K562 (cell line): ENCODE measurements around the gene HPN. TPM values are rescaled to one million over a fixed set of nuclear protein-coding genes. Genes with fewer than 3 reads are reported as not detected.

Source experiments
- ATAC-seq: fragments of 200-7000 bp; cut with Tn5 transposase; 3 replicates; pipeline ENCODE4 v1.9.1; 2020; ENCODE audit warnings: moderate library complexity
- BruUV-seq: library from RNA; stranded (reverse); fragments of 400-500 nt; replicated peaks from 2 replicates; lab custom pipeline; 2021; lab: Mats Ljungman, UMichigan
- CTCF ChIA-PET: fragments of 300-600 bp; formaldehyde crosslinking; extraction: SDS; loops from one replicate; lab custom pipeline; 2021; ENCODE audit warnings: low intra/inter-chr PET ratio; lab: Yijun Ruan, JAX
- POLR2A ChIA-PET: fragments of 300-600, 350-650 bp; sonication (Branson Sonifier 250); formaldehyde crosslinking; extraction: SDS; loops from one replicate; lab custom pipeline; 2021; ENCODE audit warnings: antibody characterized with exemption, inconsistent platforms; lab: Yijun Ruan, JAX
- DNase-seq, 4 experiments: peaks; one replicate each; pipeline versions ENCODE4 v3.0.0 to v3.0.0-alpha.2; 2011 to 2018; ENCODE audit warnings: low spot score in 3 of 4, mixed read lengths in 3 of 4; ENCODE audit errors: extremely low read depth in 1 of 4
- FAIRE-seq: peaks from 2 replicates; lab custom pipeline; 2011; peaks lifted over from hg19 to GRCh38; lab: Jason Lieb, UNC
- H2AFZ ChIP-seq: 2 replicates; pipeline ENCODE4 v1.6.0; 2011; ENCODE audit warnings: low read depth, low read length, control low read depth, inconsistent platforms
- H3K27ac ChIP-seq: fragments of 200-600 bp; 3 replicates; pipeline ENCODE4 v1.8.0; 2011; ENCODE audit warnings: low read depth, mild to moderate bottlenecking, control low read depth, inconsistent platforms, low read length, moderate library complexity, mixed read lengths; ENCODE audit errors: extremely low read depth
- H3K27me3 ChIP-seq, 2 experiments: fragments of 300-600 bp in 1 of 2; 2 replicates in 1 of 2; 3 replicates in 1 of 2; pipeline versions ENCODE4 v1.6.0 to v1.8.0; 2011; ENCODE audit warnings: inconsistent platforms in 2 of 2, low read length in 2 of 2, mild to moderate bottlenecking in 1 of 2, mixed read lengths in 1 of 2, moderate library complexity in 1 of 2; ENCODE audit not compliant: control insufficient read depth in 2 of 2, insufficient read depth in 2 of 2
- H3K36me3 ChIP-seq: fragments of 300-600 bp; 3 replicates; pipeline ENCODE4 v1.8.0; 2011; ENCODE audit warnings: mild to moderate bottlenecking, low read length, inconsistent platforms; ENCODE audit not compliant: control insufficient read depth, insufficient read depth
- H3K4me1 ChIP-seq, 2 experiments: fragments of 200-600 bp in 1 of 2; replicated peaks in 1 of 2; 2 replicates in 1 of 2; 3 replicates in 1 of 2; pipeline versions ENCODE4 v1.5.1 to v1.8.0; 2011; ENCODE audit warnings: inconsistent platforms in 2 of 2, low read length in 2 of 2, mild to moderate bottlenecking in 1 of 2, mixed read lengths in 1 of 2, moderate library complexity in 1 of 2; ENCODE audit not compliant: control insufficient read depth in 2 of 2, insufficient read depth in 2 of 2
- H3K4me2 ChIP-seq: 2 replicates; pipeline ENCODE4 v1.6.1; 2011; ENCODE audit warnings: low read length, control low read depth, inconsistent platforms, mixed read lengths; ENCODE audit not compliant: insufficient read depth
- H3K4me3 ChIP-seq: fragments of 200-600 bp; sonication (generic), shearing (Covaris generic); 2 replicates; pipeline ENCODE4 v1.5.1; 2016; ENCODE audit warnings: control low read depth, inconsistent platforms
- H3K79me2 ChIP-seq: fragments of 200-600 bp; 3 replicates; pipeline ENCODE4 v1.8.0; 2011; ENCODE audit warnings: low read length, inconsistent platforms; ENCODE audit not compliant: control insufficient read depth, insufficient read depth
- H3K9ac ChIP-seq, 2 experiments: 2 replicates each; pipeline versions ENCODE4 v1.6.0 to v1.6.1; 2011; ENCODE audit warnings: low read depth in 2 of 2, low read length in 2 of 2, control low read depth in 1 of 2, inconsistent platforms in 1 of 2, mild to moderate bottlenecking in 1 of 2, mixed read lengths in 1 of 2; ENCODE audit not compliant: insufficient read depth in 1 of 2
- H3K9me1 ChIP-seq: one replicate; pipeline ENCODE4 v1.6.0; 2011; ENCODE audit warnings: inconsistent platforms, mild to moderate bottlenecking, low read length, moderate library complexity; ENCODE audit not compliant: control insufficient read depth, insufficient read depth
- H3K9me3 ChIP-seq: replicated peaks from 2 replicates; pipeline ENCODE4 v1.5.1; 2011; ENCODE audit warnings: low read depth, low read length, inconsistent platforms; ENCODE audit not compliant: control insufficient read depth, insufficient read depth
- H4K20me1 ChIP-seq: replicated peaks from 2 replicates; pipeline ENCODE4 v1.6.1; 2011; ENCODE audit warnings: low read length, inconsistent platforms, mixed read lengths; ENCODE audit not compliant: control insufficient read depth, insufficient read depth
- CREBBP ChIP-seq: IDR thresholded peaks from one replicate; pipeline ENCODE4 v1.6.1; 2012; ENCODE audit warnings: low read depth, mild to moderate bottlenecking, control low read depth, inconsistent platforms, low read length
- FOXJ3 ChIP-seq: sonication (generic); formaldehyde crosslinking; IDR thresholded peaks from 2 replicates; pipeline ENCODE4 v1.4.0; 2020; ENCODE audit warnings: mild to moderate bottlenecking, missing genetic modification reagents
- NFYB ChIP-seq: IDR thresholded peaks from 2 replicates; pipeline ENCODE4 v1.6.1; 2011; ENCODE audit warnings: mild to moderate bottlenecking, moderate library complexity; ENCODE audit not compliant: insufficient read length; ENCODE audit errors: extremely low read depth
- PML ChIP-seq: IDR thresholded peaks from 2 replicates; pipeline ENCODE4 v1.6.1; 2012; ENCODE audit warnings: low read length, inconsistent platforms
- SMAD2 ChIP-seq: fragments of 150-350 bp; IDR thresholded peaks from 2 replicates; pipeline ENCODE4 v1.6.1; 2014; ENCODE audit warnings: low read depth, mild to moderate bottlenecking, low read length
- USF2 ChIP-seq: sonication (generic); formaldehyde crosslinking; IDR thresholded peaks from 2 replicates; pipeline ENCODE4 v1.5.0; 2020; ENCODE audit warnings: missing genetic modification reagents
- ZNF696 ChIP-seq: fragments of 250-450 bp; sonication (Bioruptor Pico); conservative IDR thresholded peaks from 2 replicates; pipeline ENCODE4 v1.4.0; 2020; ENCODE audit warnings: mild to moderate bottlenecking, moderate library complexity
- ZNF76 ChIP-seq: fragments of 250-450 bp; sonication (Bioruptor Pico); IDR thresholded peaks from 2 replicates; pipeline ENCODE4 v1.4.0; 2020; ENCODE audit warnings: mild to moderate bottlenecking, moderate library complexity, borderline replicate concordance
- in situ Hi-C: fragments of 300-500 bp; cut with MboI; formaldehyde crosslinking; loops from 4 replicates; pipeline ENCODE4 v1.15.0; 2018; ENCODE audit warnings: inconsistent platforms, mixed read lengths
- intact Hi-C: fragments of 100-400 bp; cut with micrococcal nuclease; formaldehyde crosslinking; loops from 2 replicates; pipeline ENCODE4 v1.14.2; 2022
- polyA plus RNA-seq, 8 experiments: library from polyadenylated mRNA; depleted of rRNA in 4 of 8; stranded (reverse) in 5 of 8; unstranded in 3 of 8; fragments of >200 nt; fragmentation: Nextera tagmentation in 2 of 8; fragmentation: Illumina TruSeq in 1 of 8; extraction: Ambion mirVana in 2 of 8; extraction: Trizol in 1 of 8; gene quantifications; 2 replicates each; pipeline versions ENCODE4 v1.2.1 to v1.2.3, GENCODE V29; 2011 to 2014; ENCODE audit warnings: inconsistent platforms in 1 of 8, missing spikeins in 1 of 8
- total RNA-seq, 7 experiments: library from RNA; depleted of rRNA in 6 of 7; stranded (reverse); fragments of >200 nt in 6 of 7; fragmentation: Illumina TruSeq in 2 of 7; extraction: Trizol in 2 of 7; gene quantifications; 2 replicates each; pipeline versions ENCODE4 v1.2.1 to v1.2.3, GENCODE V29; 2011 to 2021; ENCODE audit warnings: low replicate concordance in 1 of 7
- TF ChIP-seq, protein P1 (sequence below), 3 experiments: fragments of 200-800 bp in 1 of 3; fragments of 250-450 bp in 1 of 3; fragments of 450-650 bp in 1 of 3; sonication (Bioruptor Pico) in 1 of 3; sonication (Bioruptor generic) in 1 of 3; formaldehyde crosslinking in 1 of 3; IDR thresholded peaks; 2 replicates each; pipeline versions ENCODE4 v1.6.1 to v1.8.0; 2016 to 2022; ENCODE audit warnings: mild to moderate bottlenecking in 2 of 3, missing genetic modification characterization in 2 of 3, missing compliant biosample characterization in 1 of 3, moderate library complexity in 1 of 3

HPN gene
- total and polyA plus RNA-seq, 9 of the 15 experiments (the other 6 are each of a cell fraction or from before 2014, with no cell fraction given): 0.10 to 0.20 TPM; not detected in 7

- TF ChIP-seq, protein P1, sequence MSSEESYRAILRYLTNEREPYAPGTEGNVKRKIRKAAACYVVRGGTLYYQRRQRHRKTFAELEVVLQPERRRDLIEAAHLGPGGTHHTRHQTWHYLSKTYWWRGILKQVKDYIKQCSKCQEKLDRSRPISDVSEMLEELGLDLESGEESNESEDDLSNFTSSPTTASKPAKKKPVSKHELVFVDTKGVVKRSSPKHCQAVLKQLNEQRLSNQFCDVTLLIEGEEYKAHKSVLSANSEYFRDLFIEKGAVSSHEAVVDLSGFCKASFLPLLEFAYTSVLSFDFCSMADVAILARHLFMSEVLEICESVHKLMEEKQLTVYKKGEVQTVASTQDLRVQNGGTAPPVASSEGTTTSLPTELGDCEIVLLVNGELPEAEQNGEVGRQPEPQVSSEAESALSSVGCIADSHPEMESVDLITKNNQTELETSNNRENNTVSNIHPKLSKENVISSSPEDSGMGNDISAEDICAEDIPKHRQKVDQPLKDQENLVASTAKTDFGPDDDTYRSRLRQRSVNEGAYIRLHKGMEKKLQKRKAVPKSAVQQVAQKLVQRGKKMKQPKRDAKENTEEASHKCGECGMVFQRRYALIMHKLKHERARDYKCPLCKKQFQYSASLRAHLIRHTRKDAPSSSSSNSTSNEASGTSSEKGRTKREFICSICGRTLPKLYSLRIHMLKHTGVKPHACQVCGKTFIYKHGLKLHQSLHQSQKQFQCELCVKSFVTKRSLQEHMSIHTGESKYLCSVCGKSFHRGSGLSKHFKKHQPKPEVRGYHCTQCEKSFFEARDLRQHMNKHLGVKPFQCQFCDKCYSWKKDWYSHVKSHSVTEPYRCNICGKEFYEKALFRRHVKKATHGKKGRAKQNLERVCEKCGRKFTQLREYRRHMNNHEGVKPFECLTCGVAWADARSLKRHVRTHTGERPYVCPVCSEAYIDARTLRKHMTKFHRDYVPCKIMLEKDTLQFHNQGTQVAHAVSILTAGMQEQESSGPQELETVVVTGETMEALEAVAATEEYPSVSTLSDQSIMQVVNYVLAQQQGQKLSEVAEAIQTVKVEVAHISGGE (CRISPR knock-in tag; IDR thresholded peaks at IDR 0.05): no peak
- TF ChIP-seq ZNF76 (CRISPR knock-in tag) (no peak), SMAD2 (no peak), ZNF696 (no peak), PML (no peak), CREBBP (no peak), FOXJ3 (no peak)
Measured at GRCh38 chr19:35086455-35086854, 44.9 kb downstream of the HPN start (continued).

DNA sequence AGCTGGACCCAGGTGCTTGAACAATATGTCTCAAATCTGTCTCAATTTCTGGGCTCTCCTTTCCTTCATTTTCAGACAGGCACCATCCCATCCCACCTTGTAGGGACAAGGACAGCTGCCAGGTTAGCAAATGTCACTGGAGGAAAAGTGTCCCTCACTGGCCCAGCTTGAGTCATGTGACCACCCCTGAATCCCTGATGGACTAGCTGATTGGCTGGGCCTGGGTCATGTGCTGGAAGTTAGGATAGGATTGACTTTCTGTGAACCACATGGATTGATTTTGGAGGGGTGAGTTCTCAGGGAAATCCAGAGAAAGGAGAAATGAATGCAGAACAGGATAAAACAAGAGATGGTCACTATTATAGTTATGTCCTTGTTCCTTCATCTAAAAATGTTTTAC, 45.9 kb downstream of the HPN start:
- Histone ChIP-seq H3K9me1 (no peaks in the 10 kb centered on the region), H3K27me3 (peaks cover 0 to 4% of the 10 kb centered on the region in 2 experiments; a peak in 1 of 5 replicates), H3K27ac (no peak overlapping the region), H3K4me3 (no peak overlapping the region), H3K9me3 (no peaks in the 10 kb centered on the region), H3K36me3 (no peaks in the 10 kb centered on the region), H3K4me2 (no peak overlapping the region), H4K20me1 (no peaks in the 10 kb centered on the region), H3K4me1 (peaks cover 3 to 30% of the 10 kb centered on the region in 2 experiments; a peak in 4 of 5 replicates), H2AFZ (no peak overlapping the region), H3K9ac (no peak overlapping the region), H3K79me2 (no peaks in the 10 kb centered on the region)
- BruUV-seq: no TSS peak
- FAIRE-seq (peak; percentile 60), ATAC-seq (peak; percentile 49; the same call in 2 of the 3 replicates), DNase-seq (peak in 3 of 4 experiments; percentile 65 to 84 (median 79))
- POLR2A ChIA-PET: interaction anchor here (0.6 kb wide), 1 partner anchor 309 kb away, joined by 3 read pairs; no protein-coding TSS in a partner anchor
- in situ Hi-C loops (no loop called here), intact Hi-C loops (no loop called here)
- CTCF ChIA-PET: interaction anchor here (0.7 kb wide), 1 partner anchor 21 kb away, joined by 4 read pairs; no protein-coding TSS in a partner anchor
- TF ChIP-seq USF2: peak; percentile 94
- peak; percentile 12 for TF ChIP-seq NFYB
